ENCODE data around the gene SMPD1. TPM values are rescaled to one million over a fixed set of nuclear protein-coding genes. Genes with fewer than 3 reads are reported as not detected.

Gene SMPD1
- total and polyA plus RNA-seq, 12 donors, result 53.8 to 88.1 (median 66.3) TPM

DNA sequence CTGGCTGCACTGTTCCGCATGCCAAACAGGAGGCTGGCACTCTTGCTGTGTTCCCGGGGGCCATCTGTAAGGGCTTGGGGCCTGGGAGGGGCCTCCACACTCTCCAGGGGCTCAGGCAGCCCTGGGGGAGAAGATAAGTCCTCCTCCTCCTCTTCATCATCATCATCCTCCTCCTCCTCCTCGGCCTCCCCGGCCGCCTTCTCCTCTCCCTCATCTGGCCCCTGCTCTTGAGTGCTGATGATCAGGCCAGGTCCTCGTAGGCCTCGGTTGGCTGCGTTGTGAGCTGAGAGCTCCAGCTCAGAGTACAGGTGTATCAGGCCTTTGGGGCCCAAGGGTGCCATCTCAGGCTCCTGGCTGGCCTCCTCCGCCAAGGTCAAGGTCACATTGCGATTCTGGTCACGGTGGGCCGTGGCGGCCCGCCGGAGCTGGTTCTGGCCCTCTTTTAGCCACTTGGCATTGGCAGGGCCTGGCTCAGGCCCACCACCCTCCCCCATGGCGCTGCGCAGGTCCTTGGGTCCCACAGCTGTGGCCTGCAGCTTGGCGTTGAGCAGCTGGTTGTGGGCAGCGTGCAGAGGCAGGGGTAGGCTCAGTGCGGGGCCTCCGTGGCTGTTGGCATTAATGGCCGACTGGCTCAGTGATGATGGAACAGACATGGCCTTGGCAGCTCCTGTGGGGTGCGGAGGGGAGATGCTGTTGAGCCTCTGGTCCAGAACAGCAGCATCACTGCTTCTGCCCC is 20.6 kb downstream of the SMPD1 start:
- H3K9me3 ChIP-seq, result no peaks in the 10 kb centered on the region
- WGBS, 2 donors, result 91 to 95% methylated on average over 23 of the region's 23 CpGs
- H3K27ac ChIP-seq, result no peak overlapping the region
- no peaks in the 10 kb centered on the region for H3K27me3 ChIP-seq
- no peak for DNase-seq
- H3K4me3 ChIP-seq, result no peak overlapping the region
- intact Hi-C loops (cut with DNase I), result no loop called here
- peaks cover 0 to 43% (median 9%) of the 10 kb centered on the region in 9 donors for H3K36me3 ChIP-seq
- peak in 2 of 8 donors; percentile 14 to 30 for ATAC-seq
- peaks cover 0 to 19% (median 0%) of the 10 kb centered on the region in 9 donors for H3K4me1 ChIP-seq
- TF ChIP-seq, protein P1, sequence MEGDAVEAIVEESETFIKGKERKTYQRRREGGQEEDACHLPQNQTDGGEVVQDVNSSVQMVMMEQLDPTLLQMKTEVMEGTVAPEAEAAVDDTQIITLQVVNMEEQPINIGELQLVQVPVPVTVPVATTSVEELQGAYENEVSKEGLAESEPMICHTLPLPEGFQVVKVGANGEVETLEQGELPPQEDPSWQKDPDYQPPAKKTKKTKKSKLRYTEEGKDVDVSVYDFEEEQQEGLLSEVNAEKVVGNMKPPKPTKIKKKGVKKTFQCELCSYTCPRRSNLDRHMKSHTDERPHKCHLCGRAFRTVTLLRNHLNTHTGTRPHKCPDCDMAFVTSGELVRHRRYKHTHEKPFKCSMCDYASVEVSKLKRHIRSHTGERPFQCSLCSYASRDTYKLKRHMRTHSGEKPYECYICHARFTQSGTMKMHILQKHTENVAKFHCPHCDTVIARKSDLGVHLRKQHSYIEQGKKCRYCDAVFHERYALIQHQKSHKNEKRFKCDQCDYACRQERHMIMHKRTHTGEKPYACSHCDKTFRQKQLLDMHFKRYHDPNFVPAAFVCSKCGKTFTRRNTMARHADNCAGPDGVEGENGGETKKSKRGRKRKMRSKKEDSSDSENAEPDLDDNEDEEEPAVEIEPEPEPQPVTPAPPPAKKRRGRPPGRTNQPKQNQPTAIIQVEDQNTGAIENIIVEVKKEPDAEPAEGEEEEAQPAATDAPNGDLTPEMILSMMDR (IDR thresholded peaks at IDR 0.05), result no peak

DNA sequence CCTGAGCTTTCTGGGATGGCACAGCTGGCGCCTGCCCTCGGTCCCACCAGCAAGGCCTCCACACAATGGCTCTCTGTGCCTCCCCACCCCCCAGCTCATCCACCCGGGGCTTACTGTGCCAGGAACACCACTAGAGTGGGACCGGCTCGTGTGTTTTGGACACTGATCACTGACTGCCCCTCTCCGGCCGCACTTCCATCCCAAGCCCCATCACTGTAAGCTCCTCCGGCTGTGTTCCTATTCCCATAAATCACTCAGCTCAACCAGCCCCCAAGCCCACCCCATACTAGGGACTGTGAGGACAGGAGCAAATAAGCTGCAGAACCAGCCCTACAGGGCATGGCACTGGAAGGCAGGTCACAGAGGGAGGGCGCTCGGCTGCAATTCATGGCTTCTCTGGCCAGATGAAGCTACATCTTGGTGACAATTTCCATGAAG is 21.3 kb downstream of the SMPD1 start:
- H3K27me3 ChIP-seq, result no peaks in the 10 kb centered on the region
- DNase-seq, result no peak
- intact Hi-C loops (cut with DNase I), result no loop called here
- H3K36me3 ChIP-seq, result peaks cover 0 to 37% (median 9%) of the 10 kb centered on the region in 9 donors
- ATAC-seq, result peak in 1 of 8 donors; percentile 22
- 95% methylated on average over 10 of the region's 10 CpGs for WGBS, 2 donors
- H3K9me3 ChIP-seq, result no peaks in the 10 kb centered on the region
- TF ChIP-seq, protein P1 (IDR thresholded peaks at IDR 0.05), result no peak
- H3K4me1 ChIP-seq, result peaks cover 0 to 21% (median 0%) of the 10 kb centered on the region in 9 donors
- no peak overlapping the region for H3K27ac ChIP-seq
- H3K4me3 ChIP-seq, result no peak overlapping the region

DNA sequence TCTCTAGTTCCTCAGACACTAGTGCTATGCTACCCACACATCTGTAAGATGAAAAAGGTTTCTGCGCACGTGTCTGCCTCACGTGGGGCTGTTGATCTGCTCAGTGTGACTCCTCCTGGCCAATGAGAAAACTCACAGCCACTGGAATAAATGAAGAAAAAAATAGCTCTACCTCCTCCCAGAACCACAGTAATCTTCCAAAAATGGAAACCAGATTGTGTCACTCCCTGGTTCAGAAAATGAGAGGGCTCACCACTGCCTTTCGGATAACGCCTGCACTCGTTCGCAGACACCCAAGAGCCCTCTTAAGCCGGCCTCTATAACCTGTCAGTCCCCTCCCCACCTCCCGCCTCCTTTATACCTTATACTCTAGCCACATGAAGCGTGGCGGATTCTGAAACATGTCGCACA is 23.5 kb downstream of the SMPD1 start:
- TF ChIP-seq, protein P1 (IDR thresholded peaks at IDR 0.05), result no peak
- Histone ChIP-seq H3K27ac (no peak overlapping the region), H3K4me3 (no peak overlapping the region), H3K9me3 (no peaks in the 10 kb centered on the region), H3K27me3 (no peaks in the 10 kb centered on the region), H3K36me3 (peaks cover 0 to 25% (median 6%) of the 10 kb centered on the region in 9 donors), H3K4me1 (peaks cover 0 to 33% (median 10%) of the 10 kb centered on the region in 9 donors)
- ATAC-seq (no peak), DNase-seq (no peak)
- intact Hi-C loops (cut with DNase I), result no loop called here
- WGBS, 2 donors, result 87 to 90% methylated on average over 12 of the region's 12 CpGs

DNA sequence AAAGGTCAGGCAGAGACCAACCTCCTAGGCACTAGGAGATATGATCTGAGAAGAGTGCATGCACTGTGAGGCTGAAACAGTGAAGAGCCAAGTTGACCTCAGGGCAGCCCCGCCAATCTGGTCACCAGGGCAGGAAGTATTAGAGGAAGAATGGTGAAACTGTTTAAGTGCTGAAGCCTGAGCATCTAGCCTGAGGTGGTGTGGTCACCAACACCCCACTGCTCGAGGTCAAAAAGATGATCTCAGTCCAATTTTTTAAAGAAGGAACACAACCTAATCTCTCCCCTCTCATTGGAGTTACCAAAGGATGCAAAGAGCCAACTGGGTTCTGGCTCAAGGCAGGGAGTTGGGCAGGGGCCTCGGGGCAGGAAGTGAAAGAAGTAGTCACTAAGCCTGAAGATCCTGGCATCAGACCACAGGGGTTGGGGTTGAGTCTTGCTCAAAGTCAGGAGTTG is 24.6 kb downstream of the SMPD1 start:
- TF ChIP-seq, protein P1 (IDR thresholded peaks at IDR 0.05), result no peak
- no peak for ATAC-seq
- Histone ChIP-seq H3K4me1 (peaks cover 4 to 40% (median 15%) of the 10 kb centered on the region in 9 donors), H3K27me3 (peaks cover 0 to 8% (median 0%) of the 10 kb centered on the region in 7 donors), H3K27ac (no peak overlapping the region), H3K4me3 (no peak overlapping the region), H3K9me3 (no peaks in the 10 kb centered on the region), H3K36me3 (peaks cover 0 to 14% (median 6%) of the 10 kb centered on the region in 9 donors)
- no peak for DNase-seq
- intact Hi-C loops (cut with DNase I), result loop anchor here in 1 of 10 donors (5.0 kb wide), 1 partner anchor 33 kb away; no protein-coding TSS in a partner anchor
- WGBS, 2 donors, result 70 to 80% methylated on average over 3 of the region's 3 CpGs

Measured in heart right ventricle (tissue), 16 donors.